GM12872 (cell line): ENCODE data around the gene CCDC158.

ENCODE experiments used
- CTCF ChIP-seq: IDR thresholded peaks from 3 replicates; pipeline ENCODE4 v1.5.1; 2011; ENCODE audit warnings: low read depth, mild to moderate bottlenecking, low read length, moderate library complexity; ENCODE audit not compliant: insufficient read depth

The CCDC158 gene

GRCh38 chr4:76441881-76442280 lies 20.9 kb upstream of the CCDC158 start:
- TF ChIP-seq CTCF, result no peak

- no peak for TF ChIP-seq CTCF
Measured at GRCh38 chr4:76439491-76439890, 18.6 kb upstream of the CCDC158 start.

- TF ChIP-seq CTCF, result no peak
Measured at GRCh38 chr4:76435528-76436319, 14.8 kb upstream of the CCDC158 start.

- no peak for TF ChIP-seq CTCF
Measured at GRCh38 chr4:76434901-76435527, 14.1 kb upstream of the CCDC158 start, which contains the start of gene SHROOM3. TSS of gene SHROOM3 (plus strand) at chr4:76435229. CDS start at chr4:76436053, 824 bp downstream.

- TF ChIP-seq CTCF, result peak; percentile 54
Measured at GRCh38 chr4:76430519-76431388, 9.8 kb upstream of the CCDC158 start.

GRCh38 chr4:76429636-76430035 lies 8.7 kb upstream of the CCDC158 start:
- TF ChIP-seq CTCF, result no peak

GRCh38 chr4:76426272-76426671 lies 5.3 kb upstream of the CCDC158 start:
- TF ChIP-seq CTCF, result no peak
